ENCODE results near the gene SCN10A.

The SCN10A gene

DNA sequence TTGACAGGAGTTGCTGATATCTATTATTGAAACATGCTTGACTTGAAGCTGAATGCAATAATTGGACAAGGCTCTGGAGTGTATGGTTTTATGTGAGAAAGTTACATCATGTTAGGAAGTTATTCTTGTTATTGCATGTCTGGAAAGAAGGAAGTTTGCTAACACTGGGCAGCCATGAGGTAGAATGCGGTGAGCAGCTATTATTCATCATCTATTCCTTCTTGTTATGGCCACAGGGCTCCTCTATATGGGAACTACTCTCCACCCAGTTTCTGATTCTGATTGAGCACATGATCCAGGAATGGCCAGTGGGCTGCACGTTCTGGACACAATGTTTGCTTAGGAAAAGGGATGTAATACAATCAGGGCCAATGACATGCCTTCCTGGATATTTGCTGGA, 128.7 kb downstream of the SCN10A start:
- TF ChIP-seq, protein P1, sequence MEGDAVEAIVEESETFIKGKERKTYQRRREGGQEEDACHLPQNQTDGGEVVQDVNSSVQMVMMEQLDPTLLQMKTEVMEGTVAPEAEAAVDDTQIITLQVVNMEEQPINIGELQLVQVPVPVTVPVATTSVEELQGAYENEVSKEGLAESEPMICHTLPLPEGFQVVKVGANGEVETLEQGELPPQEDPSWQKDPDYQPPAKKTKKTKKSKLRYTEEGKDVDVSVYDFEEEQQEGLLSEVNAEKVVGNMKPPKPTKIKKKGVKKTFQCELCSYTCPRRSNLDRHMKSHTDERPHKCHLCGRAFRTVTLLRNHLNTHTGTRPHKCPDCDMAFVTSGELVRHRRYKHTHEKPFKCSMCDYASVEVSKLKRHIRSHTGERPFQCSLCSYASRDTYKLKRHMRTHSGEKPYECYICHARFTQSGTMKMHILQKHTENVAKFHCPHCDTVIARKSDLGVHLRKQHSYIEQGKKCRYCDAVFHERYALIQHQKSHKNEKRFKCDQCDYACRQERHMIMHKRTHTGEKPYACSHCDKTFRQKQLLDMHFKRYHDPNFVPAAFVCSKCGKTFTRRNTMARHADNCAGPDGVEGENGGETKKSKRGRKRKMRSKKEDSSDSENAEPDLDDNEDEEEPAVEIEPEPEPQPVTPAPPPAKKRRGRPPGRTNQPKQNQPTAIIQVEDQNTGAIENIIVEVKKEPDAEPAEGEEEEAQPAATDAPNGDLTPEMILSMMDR (IDR thresholded peaks at IDR 0.05; ENCODE audit: insufficient read depth, low read length, missing control alignments) = no peak
- ChIA-PET CTCF (no interaction called here), POLR2A (no interaction called here)
- H3K4me3 ChIP-seq (ENCODE audit: low read depth, low read length) = no peak overlapping the region
- DNase-seq (ENCODE audit: low read depth, low spot score) = no peak

DNA sequence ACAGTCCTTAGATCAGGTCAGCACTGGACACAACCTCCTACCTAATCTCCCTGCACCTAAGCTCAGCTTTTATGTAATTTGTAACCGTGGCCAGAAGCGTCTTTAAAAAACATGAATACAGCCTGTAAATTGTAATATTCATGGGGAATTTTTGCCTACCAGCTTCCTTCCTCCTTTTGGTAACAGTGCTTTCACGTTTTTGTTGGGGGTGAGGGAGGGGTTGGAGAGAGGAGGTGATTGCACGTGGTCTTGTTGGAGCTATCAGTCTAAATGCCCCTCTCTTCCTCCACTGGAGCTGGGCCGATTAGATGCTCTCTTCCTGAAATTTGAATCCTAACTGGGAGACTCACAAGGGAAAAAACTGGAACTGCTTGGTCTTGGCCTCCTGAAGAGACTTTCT, 131.5 kb downstream of the SCN10A start:
- TF ChIP-seq, protein P1 (IDR thresholded peaks at IDR 0.05; ENCODE audit: insufficient read depth, low read length, missing control alignments) = no peak
- H3K4me3 ChIP-seq (ENCODE audit: low read depth, low read length) = no peak overlapping the region
- CTCF ChIA-PET = interaction anchor here (0.8 kb wide), 1 partner anchor 163 kb away, joined by 3 read pairs; no protein-coding TSS in a partner anchor
- DNase-seq (ENCODE audit: low read depth, low spot score) = no peak
- POLR2A ChIA-PET = no interaction called here

DNA sequence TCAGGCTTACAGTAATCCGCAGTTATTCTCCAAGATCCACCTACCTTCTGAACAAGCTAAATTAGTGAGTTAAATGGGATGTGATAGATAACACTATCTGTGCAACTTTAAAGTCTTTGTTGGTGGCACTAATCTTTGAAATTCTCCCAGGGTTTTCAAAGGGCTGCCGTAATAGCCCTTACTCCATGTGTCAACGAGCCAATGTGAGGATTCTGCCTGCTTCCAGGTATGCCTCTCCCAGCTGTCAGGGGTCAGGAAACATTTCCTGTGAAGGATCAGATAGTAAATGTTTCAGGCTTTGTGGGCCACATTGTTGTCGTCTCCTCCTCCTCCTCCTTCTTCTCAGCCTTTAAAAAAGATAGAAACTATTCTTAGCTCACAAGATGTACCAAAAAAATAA, 146.3 kb downstream of the SCN10A start:
- no peak for DNase-seq (ENCODE audit: low read depth, low spot score)
- TF ChIP-seq, protein P1 (IDR thresholded peaks at IDR 0.05; ENCODE audit: insufficient read depth, low read length, missing control alignments) = no peak
- H3K4me3 ChIP-seq (ENCODE audit: low read depth, low read length) = no peak overlapping the region
- POLR2A ChIA-PET = no interaction called here
- CTCF ChIA-PET = interaction anchor here (1.0 to 3.1 kb wide), 3 partner anchors 8 to 148 kb away, joined by 3 to 10 read pairs (median 10); no protein-coding TSS in a partner anchor

DNA sequence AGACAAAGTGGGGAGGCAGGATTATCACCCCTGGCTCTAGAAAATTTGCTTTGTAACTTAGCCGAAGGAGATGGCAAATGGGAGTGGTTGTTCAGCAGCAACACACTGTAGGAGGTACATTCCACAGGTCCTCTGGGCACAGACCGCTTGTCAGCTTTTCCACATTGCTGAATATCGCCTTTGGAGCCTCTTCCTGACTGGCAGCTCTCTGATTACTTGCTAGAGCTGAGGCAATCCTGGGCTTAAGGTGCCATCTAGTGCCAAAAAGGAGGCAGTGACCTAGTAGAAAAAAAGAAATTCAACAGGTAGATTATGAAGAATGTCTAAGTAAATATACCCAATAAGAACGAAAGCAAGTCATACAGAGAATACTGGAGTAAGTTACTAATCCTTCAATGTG, 153.5 kb downstream of the SCN10A start:
- ChIA-PET CTCF (interaction anchor here (1.3 to 14.0 kb wide), 4 partner anchors 8 to 167 kb away, joined by 5 to 334 read pairs (median 16); partner anchors contain the start of gene EXOG), POLR2A (no interaction called here)
- H3K4me3 ChIP-seq (ENCODE audit: low read depth, low read length) = no peak overlapping the region
- no peak for DNase-seq (ENCODE audit: low read depth, low spot score)
- TF ChIP-seq, protein P1 (IDR thresholded peaks at IDR 0.05; ENCODE audit: insufficient read depth, low read length, missing control alignments) = peak; percentile 14

DNA sequence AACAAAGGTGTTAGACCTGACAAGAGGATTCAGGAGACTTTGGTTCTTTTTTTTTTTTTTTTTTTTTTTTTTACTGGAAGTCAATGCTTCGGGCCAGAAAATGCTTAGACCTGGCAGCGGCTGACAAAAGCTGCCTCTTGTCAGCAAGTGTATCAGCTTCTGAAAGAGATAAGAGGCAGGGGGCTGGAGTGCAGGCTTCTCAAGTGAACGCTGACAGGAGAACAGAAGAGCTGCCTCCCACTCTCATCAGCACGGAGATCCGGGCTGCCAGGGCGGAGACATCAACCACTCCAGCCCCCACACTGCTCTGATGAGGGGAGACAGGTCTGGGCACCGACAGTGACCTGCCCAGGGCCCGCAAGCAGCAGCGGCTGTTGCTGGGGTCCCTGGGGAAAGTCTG, 157.2 kb downstream of the SCN10A start:
- CTCF ChIA-PET = interaction anchor here (1.7 to 14.0 kb wide), 3 partner anchors 11 to 162 kb away, joined by 4 to 334 read pairs (median 5); partner anchors contain the start of gene EXOG
- no peak for DNase-seq (ENCODE audit: low read depth, low spot score)
- POLR2A ChIA-PET = no interaction called here
- no peak overlapping the region for H3K4me3 ChIP-seq (ENCODE audit: low read depth, low read length)
- TF ChIP-seq, protein P1 (IDR thresholded peaks at IDR 0.05; ENCODE audit: insufficient read depth, low read length, missing control alignments) = no peak

DNA sequence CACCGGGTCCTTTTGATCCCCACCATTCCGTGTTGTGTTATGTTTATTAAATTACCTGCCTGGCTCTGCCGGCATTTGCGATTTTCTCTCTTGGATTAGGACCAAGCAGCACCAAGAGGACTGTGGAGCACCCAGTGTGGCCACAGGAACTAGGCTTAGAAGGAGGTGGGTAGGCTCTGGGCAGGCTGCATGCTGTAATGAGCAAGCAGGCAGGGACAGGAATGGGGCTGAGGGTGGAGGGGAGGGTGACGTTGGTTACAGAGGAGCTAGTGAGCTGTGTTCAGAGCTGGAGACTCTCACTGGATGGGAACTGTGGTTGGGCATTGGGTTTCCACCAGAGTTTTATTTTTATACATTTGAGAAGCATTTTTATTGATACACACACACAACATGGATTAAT, 158.6 kb downstream of the SCN10A start:
- DNase-seq (ENCODE audit: low read depth, low spot score) = no peak
- TF ChIP-seq, protein P1 (IDR thresholded peaks at IDR 0.05; ENCODE audit: insufficient read depth, low read length, missing control alignments) = no peak
- CTCF ChIA-PET = interaction anchor here (1.3 to 14.0 kb wide), 3 partner anchors 10 to 135 kb away, joined by 4 to 334 read pairs (median 5); no protein-coding TSS in a partner anchor
- no peak overlapping the region for H3K4me3 ChIP-seq (ENCODE audit: low read depth, low read length)
- POLR2A ChIA-PET = no interaction called here
